Sigmoid colon (tissue), 7 donors: ENCODE data around the gene ACADM. TPM values are rescaled to one million over a fixed set of nuclear protein-coding genes. Genes with fewer than 3 reads are reported as not detected.
"Not testable (repeated sequence)": the region's sequence is repeated elsewhere in the genome, so short reads cannot be mapped to it uniquely, and the experiment has no call there.

Experiments
- DNase-seq: peaks from one replicate; pipeline ENCODE4 v3.0.0-alpha.2; 2019
- H3K27ac ChIP-seq, 4 donors: fragments of 200-600 bp; sonication (generic); one replicate each; pipeline ENCODE4 v1.5.1; 2016 to 2019; ENCODE audit warnings: mild to moderate bottlenecking in 1 of 4
- H3K27me3 ChIP-seq, 3 donors: fragments of 200-600 bp; sonication (generic); one replicate each; pipeline ENCODE4 v1.5.1; 2019; ENCODE audit warnings: mild to moderate bottlenecking in 1 of 3
- H3K36me3 ChIP-seq, 4 donors: fragments of 200-600 bp; sonication (generic); one replicate each; pipeline ENCODE4 v1.5.1; 2016 to 2019
- H3K4me1 ChIP-seq, 4 donors: fragments of 200-600 bp; sonication (generic); one replicate each; pipeline ENCODE4 v1.5.1; 2017 to 2019
- H3K4me3 ChIP-seq, 4 donors: fragments of 200-600 bp; sonication (generic); one replicate each; pipeline ENCODE4 v1.5.1; 2017 to 2019; ENCODE audit warnings: mild to moderate bottlenecking in 2 of 4, moderate library complexity in 1 of 4
- H3K9me3 ChIP-seq, 4 donors: fragments of 200-600 bp in 3 of 4; sonication (generic) in 3 of 4; one replicate each; pipeline versions ENCODE4 v1.5.1 to v1.6.1; 2013 to 2019
- EP300 ChIP-seq, 4 donors: sonication (generic); formaldehyde crosslinking; IDR thresholded peaks; one replicate each; pipeline ENCODE4 v1.6.1; 2017; ENCODE audit warnings: antibody characterized with exemption in 4 of 4
- POLR2A ChIP-seq, 2 donors: fragments of 450-650 bp; IDR thresholded peaks; one replicate each; pipeline ENCODE4 v1.6.1; 2016; ENCODE audit warnings: antibody characterized with exemption in 2 of 2, mild to moderate bottlenecking in 2 of 2, moderate library complexity in 2 of 2
- POLR2AphosphoS5 ChIP-seq, 4 donors: sonication (generic); formaldehyde crosslinking; IDR thresholded peaks; one replicate each; pipeline ENCODE4 v1.6.1; 2017; ENCODE audit warnings: antibody characterized with exemption in 4 of 4
- WGBS, 2 donors: extraction: QIAGEN DNeasy Blood & Tissue Kit; methylation state at CpG; one replicate each; pipeline ENCODE4 v1.1.7; 2013; 5-methylcytosine and 5-hydroxymethylcytosine counted together
- intact Hi-C: fragments of 100-400 bp; cut with DNase I; formaldehyde crosslinking; loops from one replicate; pipeline ENCODE4 v1.15.1; 2023
- polyA plus RNA-seq, 3 donors: library from polyadenylated mRNA; stranded (reverse); fragments of 200-250 nt; gene quantifications; one replicate each; pipeline ENCODE4 v1.2.3, GENCODE V29; 2013
- total RNA-seq, 4 donors: library from RNA; depleted of rRNA; stranded (reverse); fragments of >200 nt; gene quantifications; one replicate each; pipeline ENCODE4 v1.1.0, GENCODE V29; 2016
- TF ChIP-seq, protein P1 (sequence below), 4 experiments: fragments of 450-650 bp in 3 of 4; fragments of 200-600 bp in 1 of 4; IDR thresholded peaks; one replicate each; pipeline ENCODE4 v1.5.1; 2016 to 2019; ENCODE audit warnings: antibody characterized with exemption in 4 of 4, mild to moderate bottlenecking in 3 of 4, moderate library complexity in 2 of 4
- donor health status: healthy with polysubstance abuse.
- donor health status: Bipolar disorder and iron deficiency.
- donor health status: healthy.

Gene ACADM
- total and polyA plus RNA-seq, 7 donors: 33.0 to 197 (median 63.1) TPM

DNA sequence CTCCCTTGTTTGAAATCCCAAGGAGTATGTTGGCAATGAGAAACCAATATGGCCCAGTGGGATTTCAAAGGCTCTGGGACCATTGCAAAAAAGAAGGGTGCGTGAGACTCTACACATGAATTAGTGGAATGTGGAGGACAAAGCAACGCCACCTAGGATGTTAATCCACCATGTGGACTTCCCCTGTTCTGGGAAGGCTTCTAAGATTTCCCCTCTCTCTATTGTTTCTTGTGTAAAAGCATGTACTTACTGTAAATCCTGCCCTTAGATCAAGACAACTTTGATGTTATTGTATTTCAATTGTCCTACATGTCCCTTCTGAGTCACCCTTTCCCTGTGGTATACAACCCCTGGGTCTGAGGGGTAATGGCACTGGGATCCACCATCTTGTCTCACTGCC is 4.7 kb upstream of the ACADM start:
- Histone ChIP-seq H3K4me1 (peaks cover 0 to 6% (median 0%) of the 10 kb centered on the region in 4 donors), H3K4me3 (no peak overlapping the region), H3K9me3 (no peaks in the 10 kb centered on the region), H3K27ac (no peak overlapping the region), H3K27me3 (no peaks in the 10 kb centered on the region), H3K36me3 (no peaks in the 10 kb centered on the region)
- intact Hi-C loops: no loop called here
- WGBS, 2 donors: 89 to 91% methylated on average over 2 of the region's 2 CpGs
- DNase-seq: no peak
- TF ChIP-seq, protein P1, sequence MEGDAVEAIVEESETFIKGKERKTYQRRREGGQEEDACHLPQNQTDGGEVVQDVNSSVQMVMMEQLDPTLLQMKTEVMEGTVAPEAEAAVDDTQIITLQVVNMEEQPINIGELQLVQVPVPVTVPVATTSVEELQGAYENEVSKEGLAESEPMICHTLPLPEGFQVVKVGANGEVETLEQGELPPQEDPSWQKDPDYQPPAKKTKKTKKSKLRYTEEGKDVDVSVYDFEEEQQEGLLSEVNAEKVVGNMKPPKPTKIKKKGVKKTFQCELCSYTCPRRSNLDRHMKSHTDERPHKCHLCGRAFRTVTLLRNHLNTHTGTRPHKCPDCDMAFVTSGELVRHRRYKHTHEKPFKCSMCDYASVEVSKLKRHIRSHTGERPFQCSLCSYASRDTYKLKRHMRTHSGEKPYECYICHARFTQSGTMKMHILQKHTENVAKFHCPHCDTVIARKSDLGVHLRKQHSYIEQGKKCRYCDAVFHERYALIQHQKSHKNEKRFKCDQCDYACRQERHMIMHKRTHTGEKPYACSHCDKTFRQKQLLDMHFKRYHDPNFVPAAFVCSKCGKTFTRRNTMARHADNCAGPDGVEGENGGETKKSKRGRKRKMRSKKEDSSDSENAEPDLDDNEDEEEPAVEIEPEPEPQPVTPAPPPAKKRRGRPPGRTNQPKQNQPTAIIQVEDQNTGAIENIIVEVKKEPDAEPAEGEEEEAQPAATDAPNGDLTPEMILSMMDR (IDR thresholded peaks at IDR 0.05): no peak
- TF ChIP-seq EP300 (IDR thresholded peaks at IDR 0.05) (no peak), POLR2A (IDR thresholded peaks at IDR 0.05) (no peak), POLR2AphosphoS5 (IDR thresholded peaks at IDR 0.05) (no peak)

DNA sequence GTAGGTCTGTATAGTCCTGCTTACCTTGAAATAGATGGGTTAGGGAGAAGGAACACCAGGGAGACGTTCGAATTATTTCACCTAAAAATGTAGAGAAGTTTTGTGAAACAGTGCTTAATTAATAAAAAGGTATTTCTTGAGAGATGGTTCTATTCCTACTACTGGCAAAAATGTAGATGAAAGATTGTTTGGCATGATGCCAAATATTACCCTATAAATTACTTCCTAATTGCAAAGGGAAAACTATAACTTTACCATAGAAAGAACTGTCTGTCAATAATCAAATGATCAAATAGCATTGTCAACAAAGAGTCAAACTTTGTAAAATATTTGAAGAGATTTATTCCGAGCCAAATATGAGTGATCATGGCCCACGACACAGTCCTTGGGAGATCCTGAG is 4.2 kb upstream of the ACADM start:
- TF ChIP-seq EP300 (IDR thresholded peaks at IDR 0.05): no peak
- TF ChIP-seq, protein P1 (IDR thresholded peaks at IDR 0.05): no peak
- TF ChIP-seq POLR2AphosphoS5 (IDR thresholded peaks at IDR 0.05): no peak
- TF ChIP-seq POLR2A (IDR thresholded peaks at IDR 0.05): no peak
- Histone ChIP-seq H3K4me3 (no peak overlapping the region), H3K9me3 (no peaks in the 10 kb centered on the region), H3K27ac (no peak overlapping the region), H3K36me3 (no peaks in the 10 kb centered on the region), H3K27me3 (no peaks in the 10 kb centered on the region), H3K4me1 (peaks cover 0 to 9% (median 1%) of the 10 kb centered on the region in 4 donors)
- no peak for DNase-seq
- 95 to 99% methylated on average over 4 of the region's 4 CpGs for WGBS, 2 donors
- intact Hi-C loops: no loop called here

DNA sequence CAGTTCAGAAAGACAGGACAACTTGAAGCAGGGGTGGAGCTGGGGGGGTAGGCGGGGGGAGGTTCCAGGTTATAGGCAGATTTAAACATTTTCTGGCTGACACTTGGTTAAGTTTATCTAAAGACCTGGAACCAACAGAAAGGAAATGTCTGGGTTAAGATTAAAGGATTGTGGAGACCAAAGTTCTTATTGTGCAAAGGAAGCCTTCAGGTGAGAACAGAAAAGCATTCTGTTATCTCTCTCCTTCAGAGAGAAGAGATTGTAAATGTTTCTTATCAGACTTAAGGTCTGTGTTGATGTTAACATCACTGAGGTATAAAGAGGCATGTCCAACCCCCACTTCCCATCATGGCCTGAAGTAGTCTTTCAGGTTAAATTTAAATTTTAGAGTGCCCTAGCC is 3.7 kb upstream of the ACADM start:
- Histone ChIP-seq H3K27me3 (no peaks in the 10 kb centered on the region), H3K36me3 (no peaks in the 10 kb centered on the region), H3K4me3 (no peak overlapping the region), H3K27ac (no peak overlapping the region), H3K4me1 (peaks cover 0 to 14% (median 6%) of the 10 kb centered on the region in 4 donors), H3K9me3 (no peaks in the 10 kb centered on the region)
- TF ChIP-seq POLR2A (IDR thresholded peaks at IDR 0.05) (no peak), EP300 (IDR thresholded peaks at IDR 0.05) (no peak), POLR2AphosphoS5 (IDR thresholded peaks at IDR 0.05) (no peak)
- TF ChIP-seq, protein P1 (IDR thresholded peaks at IDR 0.05): no peak
- intact Hi-C loops: no loop called here
- 79 to 86% methylated on average over 1 of the region's 1 CpG for WGBS, 2 donors
- DNase-seq: no peak

DNA sequence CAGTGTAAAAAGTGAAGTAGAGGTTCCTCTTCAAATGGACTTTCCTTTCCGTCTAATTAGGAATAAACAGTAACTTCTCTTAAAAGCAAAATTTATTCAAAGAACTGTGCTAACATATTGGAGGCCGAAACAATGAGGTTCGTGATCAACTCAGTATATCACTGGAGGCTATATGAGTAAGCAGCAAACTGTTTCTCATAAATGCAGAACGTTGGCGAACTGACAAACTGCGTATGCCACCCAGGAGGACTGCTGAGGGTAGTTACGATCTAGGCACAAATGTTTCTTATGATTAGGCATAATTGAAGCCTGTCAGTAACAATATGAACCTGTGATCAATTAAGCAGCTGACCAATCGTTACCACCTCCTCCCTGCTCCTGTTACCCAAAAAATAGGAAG is 2.3 kb upstream of the ACADM start:
- H3K27ac ChIP-seq, DNase-seq, H3K27me3 ChIP-seq, intact Hi-C loops, H3K4me3 ChIP-seq, H3K36me3 ChIP-seq, H3K9me3 ChIP-seq: not testable (repeated sequence)
- WGBS, 2 donors: 95 to 97% methylated on average over 8 of the region's 8 CpGs
- H3K4me1 ChIP-seq: peaks cover 0 to 26% (median 18%) of the 10 kb centered on the region in 4 donors

DNA sequence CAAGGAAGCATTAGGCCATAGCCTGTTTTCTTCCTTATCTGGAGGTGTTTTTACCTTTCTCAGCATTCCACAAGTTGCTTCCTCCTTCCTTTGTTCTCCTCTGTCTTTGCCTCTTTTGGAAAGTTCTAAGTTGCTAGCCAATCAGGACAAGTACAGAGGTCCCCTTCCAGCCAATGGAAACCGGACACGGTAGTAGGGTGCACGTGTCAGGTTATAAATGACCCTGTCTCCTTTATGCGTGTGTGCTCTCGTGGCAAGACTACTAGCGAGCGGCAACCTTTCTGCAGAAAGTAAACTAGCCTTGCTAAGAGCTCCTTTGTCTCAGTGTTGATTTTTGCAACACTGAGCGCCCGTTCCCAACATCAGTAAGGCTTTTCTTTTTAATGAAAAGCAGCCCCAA is 1.5 kb upstream of the ACADM start:
- no peak overlapping the region for H3K27ac ChIP-seq
- peaks cover 0 to 33% (median 18%) of the 10 kb centered on the region in 4 donors for H3K4me1 ChIP-seq
- no peaks in the 10 kb centered on the region for H3K36me3 ChIP-seq
- WGBS, 2 donors: 98% methylated on average over 9 of the region's 9 CpGs
- DNase-seq: no peak
- no peaks in the 10 kb centered on the region for H3K27me3 ChIP-seq
- H3K4me3 ChIP-seq: no peak overlapping the region
- intact Hi-C loops: no loop called here
- H3K9me3 ChIP-seq: no peaks in the 10 kb centered on the region
- TF ChIP-seq, protein P1 (IDR thresholded peaks at IDR 0.05): no peak
- TF ChIP-seq POLR2AphosphoS5 (IDR thresholded peaks at IDR 0.05): no peak
